Activated CD4-positive, CD25-positive, alpha-beta regulatory T cell treated with anti-CD3 and anti-CD28 coated beads, Interleukin-2, amount 50 U/mL, for 24 hours (primary cell): Measurements from ENCODE around the gene DNAI1.

Experiments used
- ATAC-seq, 2 donors: fragments of 150-1000 bp; cut with Tn5 transposase; one replicate each; pipeline ENCODE4 v1.10.0; 2021; ENCODE audit warnings: mild to moderate bottlenecking in 1 of 2, moderate library complexity in 1 of 2

Gene DNAI1

GRCh38 chr9:34491596-34491995 lies 33.0 kb downstream of the DNAI1 start:
- no peak for ATAC-seq

- ATAC-seq, result no peak
Observed at GRCh38 chr9:34492051-34492450, 33.4 kb downstream of the DNAI1 start.

GRCh38 chr9:34493972-34494535 lies 35.4 kb downstream of the DNAI1 start:
- no peak for ATAC-seq

GRCh38 chr9:34496149-34496712 lies 37.6 kb downstream of the DNAI1 start:
- no peak for ATAC-seq

GRCh38 chr9:34498553-34498952 lies 39.9 kb downstream of the DNAI1 start:
- no peak for ATAC-seq

- no peak for ATAC-seq
Observed at GRCh38 chr9:34499076-34499475, 40.5 kb downstream of the DNAI1 start.

GRCh38 chr9:34500623-34501267 lies 42.1 kb downstream of the DNAI1 start:
- ATAC-seq, result peak; percentile 91 to 95

GRCh38 chr9:34501372-34501771 lies 42.8 kb downstream of the DNAI1 start:
- no peak for ATAC-seq

- no peak for ATAC-seq
Observed at GRCh38 chr9:34501889-34502425, 43.4 kb downstream of the DNAI1 start.

- no peak for ATAC-seq
Observed at GRCh38 chr9:34502471-34502870, 43.9 kb downstream of the DNAI1 start.

- no peak for ATAC-seq
Observed at GRCh38 chr9:34502891-34503290, 44.3 kb downstream of the DNAI1 start.

- ATAC-seq, result no peak
Observed at GRCh38 chr9:34503406-34503805, 44.8 kb downstream of the DNAI1 start.

GRCh38 chr9:34505370-34506120 lies 46.9 kb downstream of the DNAI1 start:
- ATAC-seq, result no peak

- ATAC-seq, result no peak
Observed at GRCh38 chr9:34506623-34507022, 48.0 kb downstream of the DNAI1 start.

- no peak for ATAC-seq
Observed at GRCh38 chr9:34507556-34507955, 49.0 kb downstream of the DNAI1 start.

- ATAC-seq, result no peak
Observed at GRCh38 chr9:34507966-34508365, 49.4 kb downstream of the DNAI1 start.

GRCh38 chr9:34508463-34508862 lies 49.9 kb downstream of the DNAI1 start:
- no peak for ATAC-seq

- no peak for ATAC-seq
Observed at GRCh38 chr9:34508951-34509350, 50.3 kb downstream of the DNAI1 start.

- ATAC-seq, result no peak
Observed at GRCh38 chr9:34510497-34511468, 52.2 kb downstream of the DNAI1 start.

GRCh38 chr9:34512131-34513078 lies 53.8 kb downstream of the DNAI1 start:
- ATAC-seq, result no peak

GRCh38 chr9:34513567-34514214 lies 55.1 kb downstream of the DNAI1 start:
- ATAC-seq, result no peak
